Heart left ventricle (tissue), 16 donors: ENCODE measurements around the gene BAIAP2. TPM values are rescaled to one million over a fixed set of nuclear protein-coding genes. Genes with fewer than 3 reads are reported as not detected.

Experiments
- ATAC-seq, 4 donors: fragments of 200-7000 bp; cut with Tn5 transposase; one replicate each; pipeline ENCODE4 v1.9.1; 2020 to 2022; ENCODE audit warnings: moderate library complexity in 4 of 4, mild to moderate bottlenecking in 3 of 4, moderate number of reproducible peaks in 1 of 4
- DNase-seq, 5 donors: peaks; one replicate each; pipeline ENCODE4 v3.0.0-alpha.2; 2020
- H3K27ac ChIP-seq, 12 donors: fragments of 200-600 bp; sonication (generic) in 4 of 12; one replicate each; pipeline versions ENCODE4 v1.5.0 to v1.8.0; 2016 to 2022; ENCODE audit warnings: mild to moderate bottlenecking in 2 of 12
- H3K27me3 ChIP-seq, 9 donors: fragments of 200-600 bp; sonication (generic) in 2 of 9; one replicate each; pipeline versions ENCODE4 v1.5.1 to v1.8.0; 2016 to 2022; ENCODE audit warnings: mild to moderate bottlenecking in 3 of 9
- H3K36me3 ChIP-seq, 9 donors: fragments of 200-600 bp; sonication (generic) in 2 of 9; one replicate each; pipeline versions ENCODE4 v1.5.0 to v1.8.0; 2018 to 2022; ENCODE audit warnings: mild to moderate bottlenecking in 2 of 9
- H3K4me1 ChIP-seq, 12 donors: fragments of 200-600 bp; sonication (generic) in 4 of 12; one replicate each; pipeline versions ENCODE4 v1.5.0 to v1.8.0; 2016 to 2022; ENCODE audit warnings: mild to moderate bottlenecking in 3 of 12
- H3K4me3 ChIP-seq, 12 donors: fragments of 200-600 bp; sonication (generic) in 4 of 12; one replicate each; pipeline versions ENCODE4 v1.5.0 to v1.8.0; 2017 to 2022; ENCODE audit warnings: mild to moderate bottlenecking in 9 of 12, moderate library complexity in 4 of 12
- H3K9me3 ChIP-seq, 12 donors: fragments of 200-600 bp; sonication (generic) in 4 of 12; one replicate each; pipeline versions ENCODE4 v1.5.0 to v1.8.0; 2016 to 2022; ENCODE audit warnings: mild to moderate bottlenecking in 1 of 12
- POLR2A ChIP-seq, 2 donors: fragments of 450-650 bp; IDR thresholded peaks; one replicate each; pipeline ENCODE4 v1.6.1; 2017; ENCODE audit warnings: antibody characterized with exemption in 2 of 2, mild to moderate bottlenecking in 2 of 2, moderate library complexity in 2 of 2
- WGBS, 4 donors: extraction: QIAGEN DNeasy Blood & Tissue Kit in 2 of 4; methylation state at CpG; one replicate each; pipeline versions ENCODE4 v1.1.5 to v1.1.7; 2013 to 2018; 5-methylcytosine and 5-hydroxymethylcytosine counted together
- intact Hi-C, 10 donors: fragments of 100-400 bp; cut with DNase I; formaldehyde crosslinking; loops; one replicate each; pipeline versions ENCODE4 v1.11.1 to v1.14.2; 2022
- polyA plus RNA-seq, 2 donors: library from polyadenylated mRNA; stranded (reverse); fragments of 200-250 nt; gene quantifications; one replicate each; pipeline ENCODE4 v1.2.3, GENCODE V29; 2013
- total RNA-seq, 9 donors: library from RNA; depleted of rRNA in 2 of 9; stranded (reverse); fragments of >200 nt in 2 of 9; fragmentation: NEBNext Ultra II Directional in 3 of 9; extraction: Animal tissue kit (Norgen Biotek cat#: 25700) in 3 of 9; gene quantifications; one replicate each; pipeline versions ENCODE4 v1.1.0 to v1.2.4, GENCODE V29; 2016 to 2023
- TF ChIP-seq, protein P1 (sequence below), 12 donors: fragments of 200-600 bp; sonication (generic) in 4 of 12; IDR thresholded peaks; one replicate each; pipeline versions ENCODE4 v1.5.0 to v1.8.0; 2018 to 2022; ENCODE audit warnings: antibody characterized with exemption in 12 of 12, mild to moderate bottlenecking in 5 of 12
- donor health status: ischemic (EF 13 %, LVEDD 7.1; RV severe dilation, severe dysfunction).
- donor health status: healthy with polysubstance abuse.
- donor health status: DM: no; HTN: yes; CAD: no.
- donor health status: DM: no; HTN: no; CAD: no.
- donor health status: ischemic (EF 25% LVEDD 6.9; RV normal size, moderate dysfunction).
- donor health status: ischemic (EF 25% LVEDD 5.7; RV mildly dilated, moderate dysfunction).
- donor health status: healthy.
- donor health status: DM: yes; HTN: yes; CAD: no.
- donor health status: ischemic (EF 35%, LVEDD 5.7; RV mildly dilated, moderate dysfunction).
- donor health status: nonischemic (EF 11% LVEDD 7.7; RV severe dilation, severe dysfunction).
- donor health status: DM: yes; HTN: yes; CAD: no.
- donor health status: PGD.
- donor health status: ischemic (EF 29% LVEDD 5.4; RV normal size, mild dysfunction).
- donor health status: nonischemic (EF 23%, LVEDD 6.1; RV moderate dilation, normal function).

BAIAP2 gene
- total and polyA plus RNA-seq, 11 donors: 8.9 to 30.2 (median 18.5) TPM

DNA sequence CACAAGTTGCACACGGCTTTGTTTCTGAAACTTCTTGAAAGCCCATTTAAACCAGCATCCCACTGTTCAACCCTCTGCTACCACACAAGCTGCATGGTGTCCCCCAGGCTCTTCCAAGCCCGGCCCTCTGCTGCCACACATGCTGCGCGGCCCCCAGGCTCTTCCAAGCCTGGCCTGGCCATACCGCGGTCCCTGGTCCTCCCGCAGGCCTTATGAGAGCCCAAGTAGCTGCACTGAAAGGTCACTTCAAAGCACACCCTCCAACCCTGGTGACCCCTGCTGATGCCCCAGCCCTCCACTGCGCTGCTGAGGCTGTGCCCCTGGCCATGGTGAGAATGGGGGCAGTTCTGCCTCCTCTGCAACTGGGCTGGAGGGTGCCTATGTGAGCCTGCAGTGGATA lies 104.5 kb downstream of the BAIAP2 start:
- no peaks in the 10 kb centered on the region for H3K9me3 ChIP-seq
- H3K4me1 ChIP-seq: peaks cover 0 to 9% (median 4%) of the 10 kb centered on the region in 12 donors
- DNase-seq (no peak), ATAC-seq (no peak)
- no peaks in the 10 kb centered on the region for H3K36me3 ChIP-seq
- intact Hi-C loops: no loop called here
- H3K27ac ChIP-seq: no peak overlapping the region
- no peaks in the 10 kb centered on the region for H3K27me3 ChIP-seq
- 85 to 92% (median 90%) methylated on average over 8 of the region's 8 CpGs for WGBS, 4 donors
- no peak overlapping the region for H3K4me3 ChIP-seq
- TF ChIP-seq, protein P1, sequence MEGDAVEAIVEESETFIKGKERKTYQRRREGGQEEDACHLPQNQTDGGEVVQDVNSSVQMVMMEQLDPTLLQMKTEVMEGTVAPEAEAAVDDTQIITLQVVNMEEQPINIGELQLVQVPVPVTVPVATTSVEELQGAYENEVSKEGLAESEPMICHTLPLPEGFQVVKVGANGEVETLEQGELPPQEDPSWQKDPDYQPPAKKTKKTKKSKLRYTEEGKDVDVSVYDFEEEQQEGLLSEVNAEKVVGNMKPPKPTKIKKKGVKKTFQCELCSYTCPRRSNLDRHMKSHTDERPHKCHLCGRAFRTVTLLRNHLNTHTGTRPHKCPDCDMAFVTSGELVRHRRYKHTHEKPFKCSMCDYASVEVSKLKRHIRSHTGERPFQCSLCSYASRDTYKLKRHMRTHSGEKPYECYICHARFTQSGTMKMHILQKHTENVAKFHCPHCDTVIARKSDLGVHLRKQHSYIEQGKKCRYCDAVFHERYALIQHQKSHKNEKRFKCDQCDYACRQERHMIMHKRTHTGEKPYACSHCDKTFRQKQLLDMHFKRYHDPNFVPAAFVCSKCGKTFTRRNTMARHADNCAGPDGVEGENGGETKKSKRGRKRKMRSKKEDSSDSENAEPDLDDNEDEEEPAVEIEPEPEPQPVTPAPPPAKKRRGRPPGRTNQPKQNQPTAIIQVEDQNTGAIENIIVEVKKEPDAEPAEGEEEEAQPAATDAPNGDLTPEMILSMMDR (IDR thresholded peaks at IDR 0.05): no peak

DNA sequence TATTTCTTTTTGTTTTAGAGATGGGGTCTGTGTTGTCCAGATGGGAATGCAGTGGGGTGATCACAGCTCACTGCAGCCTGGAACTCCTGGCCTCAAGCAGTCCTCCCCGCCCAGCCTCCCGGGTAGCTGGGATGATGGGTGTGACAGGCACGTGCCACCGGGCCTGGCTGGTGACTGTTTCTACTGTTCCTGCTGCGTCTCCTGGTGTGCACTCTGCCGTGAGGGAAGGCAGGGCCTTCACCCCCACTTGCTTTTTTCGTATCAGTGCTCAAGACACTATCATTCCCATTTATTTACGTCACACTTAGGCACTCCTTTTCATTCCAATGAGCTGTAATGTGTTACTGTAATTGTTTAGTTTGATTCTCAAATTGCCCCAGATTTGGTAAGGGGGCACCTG lies 105.1 kb downstream of the BAIAP2 start:
- H3K4me1 ChIP-seq: peaks cover 0 to 9% (median 4%) of the 10 kb centered on the region in 12 donors
- no peak overlapping the region for H3K4me3 ChIP-seq
- no peak for DNase-seq
- no peaks in the 10 kb centered on the region for H3K36me3 ChIP-seq
- ATAC-seq: no peak
- 78 to 86% (median 82%) methylated on average over 8 of the region's 8 CpGs for WGBS, 4 donors
- TF ChIP-seq, protein P1 (IDR thresholded peaks at IDR 0.05): no peak
- no peak for TF ChIP-seq POLR2A (IDR thresholded peaks at IDR 0.05)
- no peaks in the 10 kb centered on the region for H3K9me3 ChIP-seq
- no peaks in the 10 kb centered on the region for H3K27me3 ChIP-seq
- intact Hi-C loops: loop anchor here in 3 of 10 donors (5.0 kb wide), 5 partner anchors 62 to 462 kb away; no protein-coding TSS in a partner anchor
- H3K27ac ChIP-seq: no peak overlapping the region

DNA sequence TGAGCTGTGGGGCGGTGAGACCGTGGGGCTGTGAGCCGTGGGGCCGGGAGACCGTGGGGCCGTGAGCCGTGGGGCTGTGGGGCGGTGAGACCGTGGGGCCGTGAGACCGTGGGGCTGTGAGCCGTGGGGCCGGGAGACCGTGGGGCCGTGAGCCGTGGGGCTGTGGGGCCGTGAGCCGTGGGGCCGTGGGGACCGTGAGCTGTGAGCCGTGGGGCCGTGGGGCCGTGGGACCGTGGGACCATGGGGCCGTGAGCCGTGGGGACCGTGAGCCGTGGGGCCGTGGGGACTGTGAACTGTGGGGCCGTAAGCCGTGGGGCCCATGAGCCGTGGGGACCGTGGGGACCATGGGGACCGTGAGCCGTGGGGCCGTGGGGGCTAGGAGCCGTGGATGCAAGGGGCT lies 105.7 kb downstream of the BAIAP2 start:
- DNase-seq (no peak), ATAC-seq (no peak)
- 93 to 95% (median 94%) methylated on average over 30 to 37 of the region's 37 CpGs for WGBS, 4 donors
- H3K36me3 ChIP-seq: no peaks in the 10 kb centered on the region
- TF ChIP-seq, protein P1 (IDR thresholded peaks at IDR 0.05): no peak
- TF ChIP-seq POLR2A (IDR thresholded peaks at IDR 0.05): no peak
- no peaks in the 10 kb centered on the region for H3K9me3 ChIP-seq
- peaks cover 0 to 9% (median 4%) of the 10 kb centered on the region in 12 donors for H3K4me1 ChIP-seq
- H3K27ac ChIP-seq: no peak overlapping the region
- H3K27me3 ChIP-seq: no peaks in the 10 kb centered on the region
- no peak overlapping the region for H3K4me3 ChIP-seq
- intact Hi-C loops: loop anchor here in 3 of 10 donors (5.0 kb wide), 5 partner anchors 62 to 462 kb away; no protein-coding TSS in a partner anchor

DNA sequence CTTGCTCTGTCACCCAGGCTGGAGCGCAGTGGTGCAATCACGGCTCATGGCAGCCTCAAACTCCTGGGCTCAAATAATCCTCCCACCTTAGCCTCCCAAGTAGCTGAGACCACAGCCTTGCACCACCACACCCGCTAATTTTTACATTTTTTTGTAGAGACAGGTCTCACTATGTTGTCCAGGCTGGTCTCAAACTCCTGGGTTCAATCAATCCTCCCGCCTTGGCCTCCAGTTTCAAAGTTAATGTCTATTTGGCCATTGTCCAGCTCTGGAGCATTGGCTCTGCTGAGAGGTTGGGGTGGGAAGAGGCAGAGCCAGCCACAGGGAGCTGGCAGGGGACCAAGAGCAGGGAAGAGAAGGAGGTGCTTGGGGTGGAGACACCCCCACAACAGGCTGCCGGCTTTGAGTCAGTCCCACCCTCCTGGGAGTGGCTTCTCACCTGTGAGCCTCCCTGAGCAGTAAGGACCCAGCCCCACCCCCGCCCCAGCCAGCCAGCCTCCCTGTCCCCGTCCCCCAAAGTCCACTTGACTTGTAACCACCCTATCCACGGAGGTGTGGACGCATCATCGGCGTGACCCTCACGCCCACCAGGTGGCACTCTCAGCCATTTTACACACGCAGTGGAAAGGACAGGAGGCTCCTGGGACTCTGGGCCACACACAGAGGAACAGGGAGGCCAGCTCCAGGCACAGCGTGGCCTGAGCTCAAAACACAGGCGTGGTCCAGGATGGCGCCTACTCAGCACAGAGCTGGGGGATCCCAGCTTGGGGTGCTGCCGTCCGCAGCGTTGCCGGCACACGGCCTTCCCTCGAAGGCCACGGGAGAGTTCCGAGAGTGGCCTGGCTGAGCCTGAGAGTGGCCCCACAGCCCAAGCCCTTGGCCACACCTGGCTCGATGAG lies 107.6 kb downstream of the BAIAP2 start:
- WGBS, 4 donors: 35 to 68% (median 51%) methylated on average over 12 to 25 of the region's 25 CpGs
- Histone ChIP-seq H3K9me3 (no peaks in the 10 kb centered on the region), H3K36me3 (no peaks in the 10 kb centered on the region), H3K27me3 (no peaks in the 10 kb centered on the region), H3K27ac (no peak overlapping the region), H3K4me3 (no peak overlapping the region), H3K4me1 (peaks cover 0 to 9% (median 4%) of the 10 kb centered on the region in 12 donors)
- intact Hi-C loops: loop anchor here (1.0 to 5.0 kb wide), 10 partner anchors 58 to 460 kb away; no protein-coding TSS in a partner anchor
- ATAC-seq (peak; percentile 90 to 97 (median 94)), DNase-seq (peak; percentile 71 to 88 (median 81))
- TF ChIP-seq, protein P1 (IDR thresholded peaks at IDR 0.05): peak; percentile 57 to 82 (median 70)
- no peak for TF ChIP-seq POLR2A (IDR thresholded peaks at IDR 0.05)
